Measurements from ENCODE around the gene SGCG.
A peak's percentile ranks its signal among the peaks of the same experiment; 100 is the strongest.
"Not testable (repeated sequence)": the region's sequence is repeated elsewhere in the genome, so short reads cannot be mapped to it uniquely, and the experiment has no call there.

The SGCG gene

DNA sequence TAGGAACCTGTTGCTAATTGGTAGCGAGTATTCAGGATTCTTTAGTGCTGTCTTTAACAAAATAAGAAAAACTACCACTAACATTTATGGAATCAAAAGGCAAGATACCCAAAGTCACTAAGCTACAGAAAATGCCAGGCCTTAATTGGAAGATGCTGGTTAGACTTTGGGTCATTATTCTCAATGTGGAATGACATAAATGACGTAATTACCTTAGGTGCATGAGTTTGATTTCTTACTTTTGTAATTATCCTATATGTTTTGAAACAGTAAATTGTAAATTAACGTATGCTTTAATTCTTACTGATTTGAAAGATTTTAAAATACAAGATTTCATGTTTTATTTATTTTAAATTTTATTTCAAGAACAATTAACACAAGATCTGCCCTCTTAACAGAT is 25.0 kb downstream of the SGCG start:
- no peak for DNase-seq (ENCODE audit: low read depth in 2 of 3, low spot score in 2 of 3)

DNA sequence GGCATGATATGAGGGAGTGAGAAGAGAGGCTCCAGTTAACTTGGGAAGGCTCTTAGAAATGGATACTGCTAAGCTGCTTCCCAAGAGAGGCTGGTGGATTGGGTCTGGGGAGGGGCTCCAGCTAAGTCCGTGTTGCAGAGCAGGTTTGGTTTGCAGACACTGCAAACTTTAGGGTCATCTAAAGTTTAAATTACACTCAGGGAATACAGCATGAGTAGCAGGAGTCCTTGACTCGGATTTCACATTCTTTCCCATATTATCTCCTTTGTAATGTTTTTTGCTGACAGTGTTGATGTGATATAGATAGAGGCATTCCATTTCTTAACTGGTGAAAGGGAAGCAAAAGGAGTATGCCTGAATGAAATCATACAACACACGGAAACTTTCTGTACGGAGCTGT is 31.9 kb downstream of the SGCG start:
- DNase-seq (ENCODE audit: low read depth in 2 of 3, low spot score in 2 of 3), result no peak

DNA sequence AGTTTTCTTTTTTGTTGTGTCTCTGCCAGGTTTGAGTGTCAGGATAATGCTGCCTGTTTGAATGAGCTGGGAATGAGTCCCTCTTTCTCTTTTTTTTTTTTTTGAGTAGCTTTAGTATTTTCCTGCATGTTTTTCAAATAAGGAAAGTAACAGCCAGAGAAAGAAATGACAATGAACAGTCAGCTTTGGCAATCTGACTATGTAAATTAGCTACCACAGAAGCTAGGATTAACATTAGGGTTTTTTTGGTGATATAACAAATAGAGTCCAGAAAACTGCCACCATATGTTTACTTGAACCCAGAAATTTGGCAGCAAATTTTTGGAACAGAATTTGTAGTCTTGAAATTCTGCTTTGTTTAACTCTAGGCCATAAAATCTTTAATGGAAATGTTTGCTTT is 50.5 kb downstream of the SGCG start:
- no peak for DNase-seq (ENCODE audit: low read depth in 2 of 3, low spot score in 2 of 3)

DNA sequence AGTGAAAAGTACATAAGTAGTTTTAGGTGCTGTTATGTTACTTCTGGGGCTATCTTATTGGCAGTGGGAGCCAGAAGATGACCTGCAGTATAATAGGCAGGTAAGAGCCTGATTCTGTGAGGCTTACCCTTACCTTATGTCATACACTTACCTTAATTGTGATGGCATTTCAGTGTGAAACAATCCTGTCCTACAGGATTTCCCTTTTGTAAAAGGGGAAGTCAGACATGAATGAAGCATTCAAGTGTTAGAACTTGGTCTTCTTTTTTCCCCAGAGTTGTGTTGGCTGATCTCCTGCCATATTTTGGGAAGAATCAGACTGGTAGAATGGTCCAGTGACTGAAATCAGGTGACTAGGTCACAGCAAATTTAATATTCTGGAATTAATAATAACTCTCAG is 55.2 kb downstream of the SGCG start:
- no peak for DNase-seq (ENCODE audit: low read depth in 2 of 3, low spot score in 2 of 3)

DNA sequence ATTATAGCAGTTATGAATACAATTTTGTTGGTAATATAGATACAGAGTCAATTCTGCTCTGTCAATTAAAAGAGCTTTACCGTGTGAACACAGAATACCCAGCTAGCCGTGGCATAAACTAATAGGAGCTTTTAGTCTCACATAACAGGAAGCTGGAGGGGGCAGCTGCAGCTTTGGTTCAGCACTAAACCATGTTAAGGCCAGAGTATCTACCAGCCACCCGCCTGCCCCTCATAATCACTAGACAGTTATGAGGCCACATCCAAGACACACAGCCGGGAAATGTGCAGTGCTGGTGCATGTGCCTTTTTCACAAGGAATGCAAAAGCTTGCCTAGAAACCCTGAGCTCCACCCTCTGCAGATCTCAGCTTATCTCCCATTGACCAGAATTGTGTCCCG is 62.3 kb downstream of the SGCG start:
- no peak for DNase-seq (ENCODE audit: low read depth in 2 of 3, low spot score in 2 of 3)

DNA sequence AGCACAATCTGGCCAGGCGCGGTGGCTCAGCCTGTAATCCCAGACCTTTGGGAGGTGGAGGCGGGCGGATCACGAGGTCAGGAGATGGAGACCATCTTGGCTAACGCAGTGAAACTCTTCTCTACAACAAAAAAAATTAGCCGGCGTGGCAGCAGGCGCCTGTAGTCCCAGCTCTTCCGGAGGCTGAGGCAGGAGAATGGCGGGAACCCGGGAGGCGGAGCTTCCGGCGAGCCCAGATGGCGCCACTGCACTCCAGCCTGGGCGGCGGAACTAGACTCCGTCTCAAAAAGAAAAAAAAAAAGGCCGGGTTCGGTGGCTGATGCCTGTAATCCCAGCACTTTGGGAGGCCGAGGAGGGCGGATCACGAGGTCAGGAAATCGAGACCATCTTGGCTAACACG is 67.6 kb downstream of the SGCG start:
- DNase-seq (ENCODE audit: low read depth in 2 of 3, low spot score in 2 of 3), result not testable (repeated sequence)

DNA sequence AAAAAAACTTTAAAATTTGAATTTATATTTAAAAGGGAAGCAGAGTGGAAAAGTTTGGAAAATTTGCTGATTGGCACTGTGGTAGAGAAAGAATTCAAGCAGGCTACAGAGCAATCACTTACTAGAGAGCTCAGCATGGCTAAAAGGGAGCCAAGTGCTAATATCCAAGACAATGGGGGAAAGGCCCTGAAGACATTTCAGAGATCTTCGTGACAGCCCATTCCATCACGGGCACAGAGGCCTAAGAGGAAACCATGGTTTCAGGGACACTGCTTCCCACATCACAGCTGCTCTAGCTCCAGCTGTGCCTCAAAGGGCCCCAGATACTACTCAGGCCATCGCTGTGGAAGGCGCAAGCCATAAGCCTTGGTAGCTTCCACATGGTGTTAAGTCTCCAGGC is 73.7 kb downstream of the SGCG start:
- DNase-seq (ENCODE audit: low read depth in 2 of 3, low spot score in 2 of 3), result no peak

DNA sequence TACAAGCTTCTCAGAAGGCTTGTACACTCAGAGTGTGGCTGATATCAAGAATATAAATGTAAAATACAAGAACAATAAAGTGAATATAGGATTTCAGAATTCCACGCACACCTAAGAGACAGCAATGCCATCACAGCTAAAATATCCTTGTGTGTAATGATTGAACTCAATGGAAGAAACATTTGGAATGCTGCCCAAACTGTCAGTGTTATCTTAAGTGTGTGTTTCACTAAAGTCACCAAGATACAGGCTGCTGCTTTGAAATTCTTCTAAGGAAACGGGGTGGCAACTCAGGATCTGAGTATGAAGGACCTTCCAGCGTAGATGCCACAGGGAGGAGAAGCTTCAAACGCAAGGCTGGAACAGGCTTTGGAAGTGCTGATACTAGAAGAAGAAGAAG is 86.8 kb downstream of the SGCG start:
- no peak for DNase-seq (ENCODE audit: low read depth in 2 of 3, low spot score in 2 of 3)

DNA sequence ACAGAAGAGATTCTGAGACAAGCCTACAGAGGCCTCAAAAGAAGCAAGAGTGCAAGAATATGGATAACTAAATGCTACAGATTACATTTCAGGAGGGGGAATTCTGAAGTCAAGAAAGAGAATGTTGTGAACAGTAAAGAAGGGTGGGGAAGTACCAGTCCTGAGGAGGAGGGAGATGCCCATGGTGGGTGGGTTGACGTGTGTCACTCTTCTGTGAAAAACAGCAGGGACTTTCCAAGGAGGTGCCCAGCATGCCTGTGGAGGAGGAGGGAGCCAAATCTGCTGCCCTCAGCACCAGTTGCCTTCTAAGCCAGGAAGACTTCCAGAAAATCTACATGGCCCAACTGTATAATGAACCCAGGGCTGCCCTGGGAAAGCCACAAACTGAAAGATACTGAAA is 87.7 kb downstream of the SGCG start:
- DNase-seq (ENCODE audit: low read depth in 2 of 3, low spot score in 2 of 3), result peak in 1 of 3 experiments; percentile 1

DNA sequence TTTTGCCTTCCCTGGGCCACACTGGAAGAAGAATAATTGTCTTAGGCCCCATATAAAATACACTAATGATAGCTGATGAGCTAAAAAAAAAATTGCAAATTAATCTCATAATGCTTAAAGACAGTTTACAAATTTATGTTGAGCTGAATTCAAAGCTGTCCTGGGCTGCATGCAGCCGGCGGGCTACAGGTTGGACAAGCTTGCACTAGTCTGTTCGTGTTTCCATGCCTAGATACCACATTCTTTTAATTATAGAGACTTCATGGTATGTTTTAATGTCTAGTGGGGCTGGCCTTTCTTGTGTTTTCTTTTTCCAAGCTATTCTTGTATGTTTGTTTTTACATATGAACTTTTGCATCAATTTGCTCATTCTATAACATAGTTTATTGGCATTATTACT is 90.6 kb downstream of the SGCG start:
- DNase-seq (ENCODE audit: low read depth in 2 of 3, low spot score in 2 of 3), result no peak

DNA sequence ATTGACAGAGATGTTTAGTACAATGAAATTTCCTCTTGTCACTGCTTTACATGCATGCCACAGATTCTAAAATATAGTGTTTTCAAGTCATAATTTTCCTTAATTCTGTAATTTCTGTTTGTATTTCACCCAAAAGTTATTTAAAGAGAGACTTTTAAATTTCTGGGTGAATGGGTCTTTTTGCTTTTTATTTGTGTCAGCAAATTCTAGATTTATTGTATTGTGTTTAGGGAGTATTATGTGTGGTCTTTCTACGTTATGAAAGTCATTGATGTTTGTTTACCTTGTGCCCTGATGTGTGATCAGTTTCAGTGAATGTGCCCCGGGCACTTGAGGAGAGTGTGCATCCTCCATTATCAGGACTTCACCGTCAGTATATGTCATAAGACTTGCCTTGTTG is 92.7 kb downstream of the SGCG start:
- no peak for DNase-seq (ENCODE audit: low read depth in 2 of 3, low spot score in 2 of 3)

DNA sequence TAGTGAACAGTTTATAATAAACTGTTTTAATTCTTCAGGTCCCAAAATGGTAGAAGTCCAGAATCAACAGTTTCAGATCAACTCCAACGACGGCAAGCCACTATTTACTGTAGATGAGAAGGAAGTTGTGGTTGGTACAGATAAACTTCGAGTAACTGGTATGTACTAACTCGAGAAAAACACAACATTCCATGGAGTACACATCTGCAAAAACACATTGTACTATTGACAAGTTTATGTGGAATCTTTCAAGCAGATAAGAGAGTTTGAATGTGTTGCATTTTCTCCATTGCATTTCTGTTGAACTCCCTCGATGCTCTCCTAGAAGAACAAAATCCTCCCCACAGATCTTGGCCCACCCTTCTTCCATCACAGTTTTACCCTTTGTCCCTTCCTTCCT is 98.5 kb downstream of the SGCG start:
- DNase-seq (ENCODE audit: low read depth in 2 of 3, low spot score in 2 of 3), result no peak

DNA sequence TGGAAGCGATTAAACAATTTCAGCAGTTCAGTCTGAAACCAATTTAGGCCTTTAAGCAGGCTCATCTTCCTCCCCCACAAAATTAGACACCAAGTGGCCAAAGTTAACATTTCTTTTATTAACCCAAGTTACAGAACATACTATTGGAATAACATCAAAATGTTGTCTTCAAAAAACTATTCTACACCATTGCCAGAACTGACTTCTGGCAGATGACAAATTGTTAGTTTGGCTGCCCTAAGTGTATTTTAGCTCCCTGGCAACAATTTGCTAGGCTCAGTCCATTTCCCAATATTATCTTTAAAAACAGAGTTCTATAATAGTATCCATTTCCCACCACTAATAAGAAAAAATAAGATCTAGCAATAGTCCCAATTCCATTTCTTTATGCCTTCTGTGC is 107.8 kb downstream of the SGCG start:
- no peak for DNase-seq (ENCODE audit: low read depth in 2 of 3, low spot score in 2 of 3)

DNA sequence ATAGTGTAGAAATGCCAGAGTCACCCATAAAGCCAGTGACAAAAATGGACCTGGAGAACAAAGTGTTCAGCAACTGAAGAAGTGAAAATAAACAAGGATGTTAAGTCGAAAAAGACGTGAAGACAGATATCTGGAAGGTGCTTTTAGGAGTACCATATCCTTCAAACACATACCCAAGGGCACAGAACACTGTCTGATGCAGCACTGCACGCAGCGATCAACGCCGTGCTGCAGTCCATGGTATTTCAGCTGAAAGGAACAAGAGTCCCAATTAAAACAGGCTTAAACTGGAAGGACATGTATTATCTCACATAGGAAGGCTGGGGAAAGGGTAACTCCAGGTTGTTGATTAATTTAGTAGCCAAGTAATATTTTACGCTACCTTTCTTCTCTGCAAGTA is 108.2 kb downstream of the SGCG start:
- no peak for DNase-seq (ENCODE audit: low read depth in 2 of 3, low spot score in 2 of 3)

DNA sequence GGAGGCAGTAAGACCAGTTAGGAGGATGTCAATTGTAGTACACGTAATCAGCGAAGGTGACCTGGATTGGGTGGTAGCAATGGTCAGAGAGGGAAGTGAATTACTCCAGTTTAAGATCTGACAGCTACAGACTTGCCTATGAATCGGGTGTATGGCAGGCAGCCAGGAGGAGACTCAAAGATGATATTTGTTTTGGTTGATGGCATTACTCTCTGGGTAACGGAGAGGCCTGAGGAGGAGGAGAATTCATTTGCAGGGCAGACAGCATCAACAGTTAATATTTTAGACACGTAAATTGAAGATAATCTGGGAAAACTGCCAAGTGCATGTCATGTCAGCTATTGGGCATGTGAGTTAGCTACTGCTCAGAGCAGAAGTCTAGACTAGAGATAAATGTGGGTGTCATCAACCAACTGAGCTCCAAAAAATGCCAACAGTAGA is 109.2 kb downstream of the SGCG start:
- DNase-seq (ENCODE audit: low read depth in 2 of 3, low spot score in 2 of 3), result no peak

DNA sequence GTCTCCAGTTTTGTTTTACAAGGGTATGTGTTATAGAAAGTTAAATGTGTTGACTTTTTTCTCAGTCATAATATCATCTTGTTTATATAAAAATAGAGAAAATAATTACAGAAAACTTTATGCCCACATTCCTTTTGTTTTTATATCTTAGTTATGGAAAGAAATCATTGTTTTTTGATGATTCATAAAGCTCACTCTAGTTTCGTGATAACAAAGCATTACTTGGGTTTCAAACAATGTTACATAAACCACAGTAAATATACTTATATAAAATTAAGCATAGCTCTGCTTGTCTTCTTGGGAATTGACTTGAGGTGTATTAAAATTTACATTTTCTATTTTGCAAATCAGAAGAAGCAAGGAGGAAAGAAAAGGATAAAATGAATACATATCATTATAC is 111.8 kb downstream of the SGCG start:
- no peak for DNase-seq (ENCODE audit: low read depth in 2 of 3, low spot score in 2 of 3)

DNA sequence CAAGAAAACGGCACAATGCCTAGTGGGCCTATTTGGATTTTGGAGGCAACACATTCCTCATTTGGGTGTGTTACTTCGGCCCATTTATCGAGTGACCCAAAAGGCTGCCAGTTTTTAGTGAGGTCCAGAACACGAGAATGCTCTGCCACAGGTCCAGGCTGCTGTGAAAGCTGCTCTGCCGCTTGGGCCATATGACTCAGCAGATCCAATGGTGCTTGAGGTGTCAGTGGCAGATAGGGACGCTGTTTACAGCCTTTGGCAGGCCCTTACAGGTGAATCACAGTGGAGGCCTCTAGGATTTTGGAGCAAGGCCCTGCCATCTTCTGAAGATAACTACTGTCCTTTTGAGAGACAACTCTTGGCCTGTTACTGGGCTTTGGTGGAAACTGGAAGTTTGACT is 134.1 kb downstream of the SGCG start:
- DNase-seq (ENCODE audit: low read depth in 2 of 3, low spot score in 2 of 3), result not testable (repeated sequence)

DNA sequence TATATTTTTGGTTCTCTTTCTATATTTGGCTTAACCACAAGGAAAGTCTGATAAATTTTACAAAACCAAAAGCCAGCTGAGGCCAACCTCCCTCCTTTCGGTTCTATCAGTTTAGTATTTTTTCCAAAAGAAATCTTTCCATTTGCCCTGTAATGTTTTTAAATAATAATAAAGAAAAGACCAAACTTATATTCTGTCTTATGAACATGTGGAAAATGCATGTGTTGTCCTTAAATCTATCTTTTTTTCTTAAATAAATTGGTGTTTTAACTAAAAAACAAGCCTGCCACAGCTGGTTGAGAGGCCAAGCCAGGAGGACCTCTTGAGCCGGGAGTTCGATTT is 139.1 kb downstream of the SGCG start:
- DNase-seq (ENCODE audit: low read depth in 2 of 3, low spot score in 2 of 3), result no peak

DNA sequence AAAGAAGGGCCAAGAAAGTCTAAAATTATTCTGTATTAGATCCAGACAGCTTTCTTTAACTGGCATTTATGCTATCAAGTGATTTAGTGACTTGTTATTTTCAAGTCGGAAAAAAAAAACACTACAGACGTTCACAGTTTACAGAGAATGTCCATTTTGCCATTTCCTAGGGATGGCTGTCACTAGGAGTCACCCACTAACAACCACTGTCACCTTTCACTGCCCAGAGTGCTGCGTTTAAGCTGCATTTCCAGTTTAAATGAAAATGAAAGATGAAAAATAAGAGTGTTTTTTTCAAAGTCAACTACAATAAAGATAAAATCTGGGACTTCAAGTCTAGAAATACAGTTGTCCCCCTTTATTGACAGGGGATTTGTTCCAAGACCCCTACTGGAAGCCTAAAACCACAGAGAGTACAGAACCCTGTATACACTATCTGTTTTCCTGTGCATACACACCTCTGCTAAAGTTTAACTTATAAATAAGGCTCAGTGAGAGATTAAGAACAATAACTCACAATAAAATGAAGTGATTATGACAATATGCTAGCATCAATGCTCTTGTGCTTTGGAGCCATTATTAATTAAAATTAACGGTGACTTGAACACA is 140.3 kb downstream of the SGCG start:
- DNase-seq (ENCODE audit: low read depth in 2 of 3, low spot score in 2 of 3), result no peak

DNA sequence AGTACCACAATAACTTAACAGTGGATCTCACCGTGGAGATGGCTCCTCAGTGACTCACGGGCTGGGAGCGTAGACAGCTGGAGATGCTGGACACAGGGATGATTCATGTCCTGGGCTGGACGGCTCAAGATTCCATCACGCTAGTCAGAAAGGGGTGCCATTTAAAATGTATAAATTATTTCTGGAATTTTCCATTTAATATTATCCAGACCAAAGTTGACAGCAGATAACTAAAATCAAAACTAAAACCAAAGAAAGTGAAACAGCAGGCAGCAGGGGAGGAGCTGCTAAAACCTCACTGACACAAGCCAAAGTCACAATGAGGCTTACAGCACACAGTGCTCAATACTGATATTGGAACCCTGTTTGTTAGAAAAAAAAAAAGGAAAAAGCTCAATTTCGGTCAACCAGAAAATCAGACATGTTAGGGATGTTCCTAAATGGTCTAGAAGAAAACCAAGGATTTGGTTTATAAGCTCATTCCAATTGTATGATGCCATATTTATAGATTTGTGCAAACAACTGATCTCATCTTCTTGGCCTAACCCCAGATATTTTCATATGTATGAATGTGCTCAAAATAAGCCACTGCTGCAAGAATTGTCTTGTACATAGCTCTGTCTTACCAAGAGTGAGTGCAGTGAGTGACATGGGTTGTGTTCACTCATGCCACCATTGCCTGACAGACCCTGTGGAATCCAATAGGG is 140.9 kb downstream of the SGCG start:
- no peak for DNase-seq (ENCODE audit: low read depth in 2 of 3, low spot score in 2 of 3)

DNA sequence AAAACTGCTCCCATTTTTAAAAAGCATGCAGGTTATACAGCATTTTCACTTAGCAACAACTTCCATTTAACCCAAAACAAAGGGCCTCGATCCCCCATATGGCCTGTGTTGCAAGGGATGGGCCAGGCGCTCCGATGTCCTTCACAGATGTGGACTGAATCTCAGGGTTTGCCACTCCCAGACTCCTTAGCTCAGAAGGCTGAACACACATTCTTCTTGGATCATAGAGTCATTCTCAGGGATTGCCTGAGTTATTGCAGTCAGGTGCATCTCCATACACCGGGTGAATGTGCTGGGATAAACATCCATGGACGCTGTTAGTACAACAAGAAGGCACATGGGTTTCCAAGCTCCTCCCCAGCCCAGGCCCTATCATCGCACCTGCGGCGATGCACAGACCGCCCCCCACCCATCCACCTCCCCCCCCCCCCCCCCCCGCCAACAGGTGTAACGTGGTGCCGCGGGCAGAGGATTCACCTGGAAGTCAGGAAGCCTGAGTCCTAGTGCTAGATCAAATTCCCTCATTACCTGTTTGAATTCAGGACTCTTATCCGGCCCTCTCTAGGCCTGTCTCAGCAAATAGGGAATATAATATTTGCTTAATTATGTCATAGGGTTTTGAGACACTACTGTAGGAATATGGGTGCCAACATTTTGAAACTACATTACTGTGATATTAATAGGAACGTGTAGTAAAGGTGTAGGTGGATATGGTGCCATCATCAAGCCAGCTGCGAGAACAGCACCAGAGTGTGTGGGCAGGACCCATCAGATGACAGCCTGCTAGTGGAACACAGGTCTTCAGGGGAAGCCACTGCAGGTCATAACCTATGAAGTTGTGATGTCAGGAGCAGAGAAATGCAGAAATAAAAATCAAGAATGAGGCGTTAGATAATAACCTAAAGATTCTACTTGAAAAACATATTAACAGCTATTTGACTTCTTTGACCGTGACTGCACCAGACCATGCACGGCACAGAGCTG is 141.9 kb downstream of the SGCG start:
- no peak for DNase-seq (ENCODE audit: low read depth in 2 of 3, low spot score in 2 of 3)

All from activated CD8-positive, alpha-beta memory T cell treated with anti-CD3 and anti-CD28 coated beads for 48 hours (primary cell).